Measurements from ENCODE around the gene NFATC1.

DNA sequence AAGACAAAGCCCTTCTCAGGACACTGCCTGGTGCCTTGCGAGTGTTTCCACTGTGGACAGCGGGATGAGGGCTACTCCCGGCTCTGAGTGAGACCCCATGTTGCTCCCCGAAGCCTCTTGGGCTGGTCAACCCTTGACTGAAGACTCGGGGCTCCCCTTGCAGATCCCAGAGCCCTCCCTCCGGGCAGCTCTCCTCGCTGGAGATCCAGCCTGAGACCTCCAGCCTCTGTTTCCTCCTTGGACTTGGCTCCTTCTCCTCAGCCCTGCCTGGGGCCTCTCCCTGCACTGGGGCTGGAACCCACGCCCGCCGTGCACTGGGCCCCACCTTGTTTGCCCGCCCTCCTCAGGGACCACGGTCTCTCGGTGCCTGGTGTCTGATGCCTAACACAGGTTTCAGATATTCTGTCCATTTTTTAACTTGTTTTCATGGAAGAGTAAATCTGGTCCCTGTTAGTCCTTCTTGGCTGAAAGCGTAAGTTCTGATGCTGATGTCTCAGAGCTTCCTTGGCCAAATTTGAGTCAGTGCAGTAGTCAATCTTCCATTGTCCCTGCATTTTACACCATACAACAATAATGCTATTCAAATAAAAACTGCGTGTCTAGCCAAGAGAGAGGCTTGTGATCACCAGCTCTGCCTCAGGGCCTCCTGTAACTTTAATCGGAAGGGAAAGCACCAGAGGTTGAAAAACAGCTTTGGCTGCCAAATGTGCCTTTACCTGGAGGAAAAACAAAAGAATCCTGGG is 144.6 kb downstream of the NFATC1 start:
- TF ChIP-seq, protein P1, sequence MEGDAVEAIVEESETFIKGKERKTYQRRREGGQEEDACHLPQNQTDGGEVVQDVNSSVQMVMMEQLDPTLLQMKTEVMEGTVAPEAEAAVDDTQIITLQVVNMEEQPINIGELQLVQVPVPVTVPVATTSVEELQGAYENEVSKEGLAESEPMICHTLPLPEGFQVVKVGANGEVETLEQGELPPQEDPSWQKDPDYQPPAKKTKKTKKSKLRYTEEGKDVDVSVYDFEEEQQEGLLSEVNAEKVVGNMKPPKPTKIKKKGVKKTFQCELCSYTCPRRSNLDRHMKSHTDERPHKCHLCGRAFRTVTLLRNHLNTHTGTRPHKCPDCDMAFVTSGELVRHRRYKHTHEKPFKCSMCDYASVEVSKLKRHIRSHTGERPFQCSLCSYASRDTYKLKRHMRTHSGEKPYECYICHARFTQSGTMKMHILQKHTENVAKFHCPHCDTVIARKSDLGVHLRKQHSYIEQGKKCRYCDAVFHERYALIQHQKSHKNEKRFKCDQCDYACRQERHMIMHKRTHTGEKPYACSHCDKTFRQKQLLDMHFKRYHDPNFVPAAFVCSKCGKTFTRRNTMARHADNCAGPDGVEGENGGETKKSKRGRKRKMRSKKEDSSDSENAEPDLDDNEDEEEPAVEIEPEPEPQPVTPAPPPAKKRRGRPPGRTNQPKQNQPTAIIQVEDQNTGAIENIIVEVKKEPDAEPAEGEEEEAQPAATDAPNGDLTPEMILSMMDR (IDR thresholded peaks at IDR 0.05; ENCODE audit: low read depth, low read length, poor library complexity, severe bottlenecking) = no peak
- no peak for TF ChIP-seq EZH2phosphoT487 (IDR thresholded peaks at IDR 0.05; ENCODE audit: borderline replicate concordance, low read length)
